EL (cell line): ENCODE measurements around the gene LENG8.
"Not testable (repeated sequence)": the region's sequence is repeated elsewhere in the genome, so short reads cannot be mapped to it uniquely, and the experiment has no call there.

Experiments
- DNase-seq: peaks from one replicate; pipeline ENCODE4 v3.0.0-alpha.2; 2016

LENG8 gene

DNA sequence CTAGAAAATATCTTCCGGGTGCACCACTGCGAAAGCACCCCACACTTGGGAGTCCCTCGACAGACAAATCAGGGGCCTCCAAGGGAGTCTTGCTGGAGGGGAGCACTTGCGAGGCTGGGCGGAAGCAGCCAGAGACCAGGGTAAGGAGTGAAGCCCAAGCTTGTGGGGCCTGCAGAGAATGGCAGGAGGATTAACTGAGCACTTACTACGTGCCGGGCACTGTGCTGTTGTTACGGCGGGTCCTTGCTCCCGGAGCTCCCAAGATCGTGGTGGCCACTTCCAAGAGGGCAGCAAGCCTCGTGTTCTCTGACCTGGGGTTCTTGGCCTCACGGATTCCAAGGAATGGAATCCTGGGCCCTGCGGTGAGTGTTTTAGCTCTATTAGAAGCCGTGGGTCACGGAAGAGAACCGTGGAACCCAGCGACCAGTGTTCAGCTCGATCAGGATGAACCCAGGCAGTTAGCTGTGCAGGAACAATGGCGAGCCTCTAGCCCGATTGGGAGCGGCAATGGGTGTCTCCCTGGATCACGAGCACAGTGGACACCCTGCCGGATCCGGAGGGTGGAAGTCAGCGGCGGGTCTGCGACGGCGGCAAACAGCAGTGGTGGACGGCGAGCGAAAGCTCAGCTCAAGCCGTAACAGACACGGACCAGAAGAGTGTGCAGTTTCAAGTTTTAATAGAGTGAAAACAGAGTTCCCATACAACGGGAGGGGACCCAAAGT is 24.2 kb upstream of the LENG8 start:
- no peak for DNase-seq

DNA sequence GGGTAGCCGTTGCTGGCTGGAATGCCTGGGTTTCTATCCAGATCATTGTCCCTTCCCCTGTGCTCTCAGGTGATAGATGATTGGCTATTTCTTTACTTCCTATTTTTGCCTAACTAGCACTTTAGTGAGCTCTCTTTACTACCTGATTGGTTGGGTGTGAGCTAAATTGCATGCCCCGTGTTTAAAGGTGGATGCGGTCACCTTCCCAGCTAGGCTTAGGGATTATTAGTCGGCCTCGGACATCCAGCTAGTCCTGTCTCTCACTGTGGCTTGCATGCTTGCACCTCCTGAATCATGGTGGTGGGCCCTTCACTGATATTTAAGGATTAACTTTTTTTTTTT is 23.6 kb upstream of the LENG8 start:
- no peak for DNase-seq

DNA sequence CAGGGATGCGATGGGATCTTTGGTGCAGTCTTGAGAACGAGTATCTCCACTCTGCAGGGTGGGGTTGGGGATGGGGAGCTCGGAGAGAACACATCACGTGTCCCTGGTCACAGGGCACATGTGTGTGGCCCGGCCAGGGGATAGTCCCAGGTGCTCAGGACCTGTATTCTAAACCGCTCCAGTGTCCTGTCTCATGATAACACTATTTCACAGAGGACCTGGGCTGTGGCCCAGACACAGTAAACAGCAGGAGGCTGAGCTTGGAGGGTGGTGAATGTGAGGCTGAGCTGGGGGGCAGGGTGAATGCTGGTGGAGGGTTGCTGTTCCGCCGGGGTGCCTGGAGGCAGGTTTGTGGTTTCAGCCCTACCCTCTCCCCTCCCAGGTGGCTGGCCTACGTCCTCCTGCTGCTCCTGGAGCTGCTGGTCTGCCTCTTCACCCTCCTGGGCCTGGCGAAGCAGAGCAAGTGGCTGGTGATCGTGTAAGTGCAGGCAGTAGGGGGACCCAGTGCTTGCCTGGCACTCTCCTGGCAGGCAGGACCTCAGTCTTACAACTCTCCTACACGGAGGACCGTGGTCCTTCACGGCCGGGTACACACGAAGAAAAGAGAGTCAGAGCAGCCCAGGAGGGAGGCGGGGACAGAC is 22.6 kb upstream of the LENG8 start:
- DNase-seq, result no peak

DNA sequence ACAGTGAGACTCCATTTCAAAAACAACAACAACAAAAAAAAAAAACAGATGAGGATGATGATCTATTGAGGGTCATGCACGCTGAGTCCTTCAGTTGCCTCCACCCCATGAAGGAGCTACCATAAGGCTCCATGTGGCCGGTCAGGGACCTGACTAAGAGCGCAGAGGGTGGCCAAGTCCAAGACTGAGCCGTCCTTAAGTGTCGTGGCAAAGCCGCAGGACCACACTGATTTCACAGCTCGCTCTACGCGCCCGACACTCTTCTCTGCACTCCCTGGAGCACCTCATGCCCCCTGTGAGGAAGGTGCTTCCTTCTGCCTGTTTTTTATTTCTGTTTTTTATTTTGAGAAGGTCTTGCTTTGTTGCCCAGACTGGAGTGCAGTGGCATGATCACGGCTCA is 21.4 kb upstream of the LENG8 start:
- no peak for DNase-seq

DNA sequence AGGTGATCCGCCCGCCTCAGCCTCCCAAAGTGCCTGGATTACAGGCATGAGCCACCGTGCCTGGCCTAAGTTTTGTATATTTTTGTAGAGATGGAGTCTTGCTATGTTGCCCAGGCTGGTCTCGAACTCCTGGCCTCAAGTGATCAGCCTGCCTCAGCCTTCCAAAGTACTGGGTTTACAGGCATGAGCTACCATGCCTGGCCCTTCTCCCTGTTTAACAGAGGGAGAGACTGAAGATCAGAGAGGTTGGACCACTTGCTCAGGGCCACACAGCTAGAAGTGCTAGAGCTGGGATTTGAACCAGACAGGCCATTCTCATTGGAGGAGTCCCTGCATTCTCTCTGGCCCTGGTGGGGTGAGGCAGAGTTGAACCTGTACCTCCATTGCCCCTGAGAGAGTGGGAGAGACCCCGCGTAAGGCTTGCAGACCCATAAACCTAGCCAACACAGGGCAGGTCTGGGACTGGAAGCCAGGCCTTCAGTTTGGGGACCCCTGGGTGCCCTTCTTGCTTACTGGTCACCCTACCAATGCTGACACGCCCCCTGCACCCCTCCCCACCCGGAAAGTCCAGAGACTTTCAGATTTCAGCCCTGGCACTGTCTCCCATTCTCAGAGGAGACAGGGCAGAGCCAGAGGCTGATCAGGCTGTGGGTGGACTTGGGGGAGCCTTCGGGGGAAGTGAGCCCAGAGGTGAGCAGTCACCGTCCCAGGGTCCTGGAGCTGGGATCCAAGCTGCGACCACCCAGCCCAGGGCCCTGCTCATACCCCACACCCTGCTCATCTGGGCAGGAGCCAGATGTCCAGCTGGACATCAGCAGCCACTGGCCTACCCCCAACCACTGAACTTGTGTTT is 20.4 kb upstream of the LENG8 start:
- DNase-seq, result no peak

DNA sequence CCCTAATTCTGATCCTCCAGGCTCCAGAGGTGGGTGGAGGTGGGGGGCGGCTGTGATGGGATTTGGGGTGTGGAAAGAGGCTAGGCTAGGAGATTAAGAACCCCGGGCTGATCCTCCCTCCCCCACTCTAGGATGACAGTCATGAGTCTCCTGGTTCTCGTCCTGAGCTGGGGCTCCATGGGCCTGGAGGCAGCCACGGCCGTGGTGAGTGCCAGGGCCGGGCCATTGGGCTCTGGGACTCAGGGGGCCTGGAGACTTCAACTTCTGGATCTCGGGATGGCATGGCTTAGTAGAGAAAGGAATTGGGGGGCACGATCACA is 19.9 kb upstream of the LENG8 start:
- no peak for DNase-seq

DNA sequence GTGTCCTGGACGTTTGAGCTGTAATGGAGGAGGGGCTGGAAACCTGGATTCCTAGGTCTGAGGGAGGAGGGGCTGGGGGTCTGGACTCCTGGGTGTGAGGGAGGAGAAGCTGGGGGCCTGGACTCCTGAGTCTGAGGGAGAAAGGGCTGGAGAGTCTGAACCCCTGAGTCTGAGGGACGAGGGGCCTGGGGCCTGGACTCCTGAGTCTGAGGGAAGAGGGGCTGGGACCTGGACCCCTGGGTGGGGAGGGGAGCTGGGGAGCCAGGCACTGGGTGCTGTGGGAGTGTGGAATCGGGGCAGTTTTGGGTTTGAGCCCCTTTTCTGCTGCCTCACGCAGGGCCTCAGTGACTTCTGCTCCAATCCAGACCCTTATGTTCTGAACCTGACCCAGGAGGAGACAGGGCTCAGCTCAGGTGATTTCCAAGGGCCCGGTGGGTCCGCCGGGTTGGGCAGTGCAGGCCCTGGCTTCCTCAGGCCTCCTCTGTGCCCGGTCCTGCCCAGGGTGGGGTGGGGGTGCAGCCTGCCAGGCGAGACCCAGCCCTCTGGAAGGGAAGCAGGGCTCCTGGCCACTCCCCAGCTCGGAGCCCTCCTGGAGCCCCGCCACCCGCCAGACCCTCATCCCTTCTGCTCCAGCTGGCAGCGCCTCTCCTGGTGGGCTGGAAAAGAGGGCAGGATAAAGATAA is 19.3 kb upstream of the LENG8 start:
- no peak for DNase-seq

DNA sequence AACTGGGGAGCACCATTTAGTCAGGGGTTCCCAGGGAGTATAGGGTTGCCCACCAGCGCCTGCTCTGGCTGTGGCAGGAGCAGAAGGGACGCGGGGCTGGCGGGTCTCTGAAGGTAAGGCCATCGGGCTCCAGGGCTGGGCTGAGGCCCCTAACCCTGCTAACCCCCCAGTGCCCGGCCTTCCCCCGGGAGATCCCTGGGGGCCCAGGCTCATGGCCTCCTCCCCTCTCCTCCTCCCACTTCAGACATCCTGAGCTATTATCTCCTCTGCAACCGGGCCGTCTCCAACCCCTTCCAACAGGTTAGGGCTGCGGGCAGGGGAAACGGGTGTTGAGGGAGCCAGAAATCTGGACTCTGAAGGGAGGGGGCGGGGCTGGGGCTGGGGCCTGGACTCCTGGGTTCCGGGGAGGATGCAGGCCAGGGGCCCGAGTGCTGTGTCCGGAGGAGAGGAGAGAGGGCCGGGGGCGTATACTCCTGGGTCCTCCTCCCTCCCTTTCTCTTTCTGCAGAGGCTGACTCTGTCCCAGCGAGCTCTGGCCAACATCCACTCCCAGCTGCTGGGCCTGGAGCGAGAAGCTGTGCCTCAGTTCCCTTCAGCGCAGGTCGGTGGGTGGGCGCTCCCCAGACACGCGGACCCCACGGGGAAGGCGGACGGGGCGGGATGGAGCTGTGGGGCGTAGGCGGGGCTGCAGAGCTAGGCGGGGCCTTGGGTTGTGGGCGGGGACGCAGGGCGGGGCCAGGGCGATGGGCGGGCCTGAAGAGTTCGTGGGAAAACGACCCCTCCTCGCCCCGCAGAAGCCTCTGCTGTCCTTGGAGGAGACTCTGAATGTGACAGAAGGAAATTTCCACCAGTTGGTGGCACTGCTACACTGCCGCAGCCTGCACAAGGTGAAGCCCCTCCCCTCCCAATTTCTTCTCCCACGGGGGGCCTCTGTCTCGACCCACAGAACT is 18.4 kb upstream of the LENG8 start:
- peak; percentile 25 for DNase-seq

DNA sequence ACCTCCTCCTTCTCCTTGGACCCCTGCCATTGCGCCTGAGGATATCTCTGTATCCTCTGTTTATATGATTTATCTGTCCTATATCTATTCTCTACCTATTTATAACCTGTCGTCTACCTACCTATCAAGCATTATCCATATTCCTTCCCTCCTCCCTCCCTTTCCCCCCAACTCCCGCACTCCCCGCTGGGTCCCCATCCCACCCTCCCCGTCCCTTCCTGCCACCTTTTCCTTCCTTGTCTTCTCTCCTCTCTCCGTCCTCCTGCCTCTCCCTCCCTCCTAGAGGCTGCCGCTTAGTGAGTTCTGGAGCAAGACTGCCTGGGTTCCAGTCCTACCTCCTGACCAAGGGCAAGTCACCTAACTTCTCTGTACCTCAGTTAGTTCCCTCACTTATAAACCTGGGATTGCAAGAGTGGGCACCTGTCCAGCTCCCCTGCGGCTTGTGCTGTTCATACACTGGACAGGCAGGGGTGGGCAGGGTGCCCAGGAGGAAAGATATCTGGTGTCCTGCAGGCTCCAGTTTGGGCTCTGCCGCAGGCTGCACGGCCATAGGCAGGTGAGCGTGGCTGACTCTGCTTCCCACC is 17.7 kb upstream of the LENG8 start:
- DNase-seq, result no peak

DNA sequence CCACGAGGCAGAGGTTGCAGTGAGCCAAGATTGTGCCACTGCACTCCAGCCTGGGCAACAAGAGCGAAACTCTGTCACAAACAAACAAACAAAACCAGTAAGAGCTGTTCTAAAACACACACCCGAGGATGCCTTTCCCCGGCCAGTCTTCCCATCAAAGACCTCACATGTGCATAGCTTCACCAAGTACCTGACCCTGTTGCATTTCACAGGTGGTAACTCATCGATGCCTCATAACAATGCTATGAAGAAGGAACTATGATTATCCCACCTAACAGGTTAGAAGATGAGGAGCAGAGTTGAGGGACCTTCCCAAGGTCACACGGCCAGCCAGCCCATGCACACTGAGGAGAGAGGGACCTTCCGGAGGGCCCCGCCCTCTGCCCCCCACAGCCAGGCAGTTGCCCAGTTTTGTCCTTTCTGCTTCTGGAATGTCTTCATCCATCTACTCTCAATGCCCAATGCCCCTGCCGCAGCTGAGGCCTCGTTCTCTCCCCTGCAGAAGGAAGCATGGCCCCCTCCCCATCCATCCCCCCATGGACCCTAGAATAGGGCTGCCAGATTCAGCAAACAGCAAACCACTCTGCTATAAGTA is 16.8 kb upstream of the LENG8 start:
- DNase-seq, result no peak

DNA sequence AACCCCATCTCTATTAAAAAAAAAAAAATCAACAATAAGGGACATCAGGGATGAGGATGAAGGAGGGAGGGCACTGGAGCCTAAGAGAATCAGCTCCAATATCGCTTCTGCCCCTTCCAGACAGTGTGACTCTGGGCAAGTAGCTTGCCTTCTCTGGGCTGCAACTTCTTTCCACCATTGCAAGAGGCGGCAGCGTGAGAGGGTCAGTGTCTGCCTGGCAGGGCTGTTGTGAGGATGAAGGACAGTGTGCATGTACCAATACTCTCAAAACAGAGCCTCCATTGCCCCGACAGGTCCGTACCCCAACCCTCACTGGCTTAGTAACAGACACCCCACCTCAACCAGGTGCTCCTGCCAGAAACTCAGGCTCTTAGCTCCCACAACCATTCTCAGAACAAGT is 15.3 kb upstream of the LENG8 start:
- DNase-seq, result no peak

DNA sequence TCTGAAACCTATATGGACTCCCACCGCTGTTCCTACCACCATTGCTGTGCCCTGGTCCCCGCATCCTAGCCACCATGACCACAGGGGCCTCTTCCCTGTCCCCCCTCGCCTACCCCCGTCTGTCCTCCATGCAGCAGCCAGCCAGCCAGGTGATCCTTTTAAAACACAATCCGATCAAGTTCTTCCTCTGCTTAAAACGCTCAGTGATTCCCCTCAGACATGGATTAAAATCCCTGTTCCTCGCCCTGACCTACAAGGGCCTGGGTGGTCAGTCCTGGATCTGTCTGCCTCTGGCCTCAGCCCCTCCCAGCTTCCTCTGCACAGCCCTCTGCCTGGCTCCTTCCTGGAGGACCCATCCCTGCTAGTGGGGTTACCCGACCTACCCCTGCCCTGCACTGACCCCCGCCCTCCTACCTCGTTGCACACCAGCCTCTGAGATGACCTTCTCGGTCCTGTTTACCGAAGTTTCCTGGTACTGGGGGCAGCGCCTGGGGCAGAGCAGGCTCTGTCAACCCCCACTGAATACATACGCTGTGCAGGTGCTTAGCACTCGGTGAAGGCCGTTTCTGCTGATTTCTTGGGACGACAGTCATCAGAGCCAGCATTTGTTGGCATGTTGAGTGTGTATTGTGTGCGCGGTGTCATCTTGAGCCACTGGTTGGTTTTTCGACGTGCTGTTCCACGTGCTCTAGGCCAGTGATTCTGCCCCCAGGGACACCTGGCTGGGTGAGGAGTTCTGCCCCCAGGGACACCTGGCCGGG is 14.7 kb upstream of the LENG8 start:
- DNase-seq, result no peak

DNA sequence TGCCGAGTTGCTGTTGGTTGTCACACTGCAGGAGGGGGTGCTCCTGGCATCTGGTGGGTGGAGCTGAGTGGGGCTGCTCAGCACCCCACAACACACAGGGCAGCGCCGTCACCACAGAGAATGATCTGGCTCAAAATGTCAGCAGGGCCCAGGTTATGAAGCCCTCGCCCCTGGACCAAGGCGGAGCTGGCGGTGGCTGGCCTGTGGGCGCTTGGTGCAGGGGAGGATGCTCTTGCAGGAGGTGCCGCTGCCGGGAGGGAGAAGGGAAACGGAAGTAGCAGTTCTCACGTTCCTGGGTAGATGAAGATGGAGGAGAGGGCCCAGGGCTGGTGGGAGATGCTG is 14.2 kb upstream of the LENG8 start:
- DNase-seq, result no peak

DNA sequence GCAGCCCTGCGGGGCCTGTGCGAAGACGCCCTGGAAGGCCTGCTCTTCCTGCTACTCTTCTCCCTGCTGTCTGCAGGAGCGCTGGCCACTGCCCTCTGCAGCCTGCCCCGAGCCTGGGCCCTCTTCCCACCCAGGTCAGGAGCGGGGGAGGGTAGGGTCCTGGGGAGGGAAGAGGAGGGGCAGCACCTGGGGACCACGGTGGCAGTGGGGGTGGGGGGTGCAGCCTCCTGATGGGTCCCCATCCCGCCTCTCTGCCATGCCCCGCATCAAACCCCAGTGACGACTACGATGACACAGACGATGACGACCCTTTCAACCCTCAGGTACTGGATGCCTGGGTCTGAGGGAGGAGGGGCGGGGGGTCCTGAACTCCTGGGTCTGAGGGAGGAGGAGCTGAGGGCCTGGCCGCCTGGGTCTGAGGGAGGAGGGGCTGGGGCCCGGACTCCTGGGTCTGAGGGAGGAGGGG is 13.4 kb upstream of the LENG8 start:
- no peak for DNase-seq

DNA sequence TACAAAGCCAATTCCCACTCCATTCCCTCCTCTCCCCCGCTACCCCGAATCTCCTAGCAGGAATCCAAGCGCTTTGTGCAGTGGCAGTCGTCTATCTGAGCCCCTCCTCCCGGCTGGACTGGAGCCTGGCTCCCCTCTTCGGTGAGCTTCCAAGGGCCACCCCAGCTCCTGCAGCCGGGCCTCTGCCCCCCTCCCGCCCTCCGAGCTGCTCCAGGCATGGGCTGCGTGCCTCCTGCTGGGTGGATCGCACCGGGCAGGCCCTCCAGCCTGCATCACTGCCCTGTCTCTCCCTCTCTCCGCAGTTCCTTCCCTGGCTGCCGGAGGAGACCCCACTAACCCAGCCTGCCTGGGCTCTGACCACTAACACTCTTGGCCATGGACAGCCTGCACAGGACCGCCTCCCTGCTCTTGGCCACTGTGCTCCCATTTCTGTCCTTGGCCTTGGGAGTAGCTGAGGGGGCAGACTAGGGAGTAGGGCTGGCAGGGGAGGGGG is 12.9 kb upstream of the LENG8 start:
- DNase-seq, result no peak

DNA sequence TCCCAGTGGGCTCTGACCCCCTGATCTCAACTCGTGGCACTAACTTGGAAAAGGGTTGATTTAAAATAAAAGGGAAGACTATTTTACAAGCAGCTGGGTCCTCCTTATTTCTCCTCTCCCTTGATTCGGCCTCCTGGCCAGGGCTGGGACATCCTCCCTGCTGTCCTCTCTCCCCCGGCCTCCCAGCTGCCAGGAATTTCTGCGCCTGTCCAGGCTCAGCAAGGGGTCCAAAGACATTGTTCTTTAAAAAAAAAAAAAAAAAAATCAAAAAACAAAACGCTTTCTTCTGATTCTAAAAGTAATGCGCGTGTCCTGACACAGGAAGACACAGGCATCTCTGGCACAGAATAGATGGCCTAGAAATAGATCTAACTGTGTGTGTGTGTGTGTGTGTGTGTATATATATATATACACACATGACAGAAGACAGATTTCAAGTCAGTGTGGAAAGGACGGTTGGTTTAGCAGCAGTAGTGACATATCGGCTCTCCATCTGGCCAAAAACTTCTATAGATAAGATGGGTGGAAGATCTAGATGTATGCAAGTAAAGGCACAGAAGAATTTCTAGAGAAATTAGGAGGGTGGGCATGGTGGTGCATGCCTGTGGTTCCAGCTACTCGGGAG is 12.3 kb upstream of the LENG8 start:
- DNase-seq, result no peak

DNA sequence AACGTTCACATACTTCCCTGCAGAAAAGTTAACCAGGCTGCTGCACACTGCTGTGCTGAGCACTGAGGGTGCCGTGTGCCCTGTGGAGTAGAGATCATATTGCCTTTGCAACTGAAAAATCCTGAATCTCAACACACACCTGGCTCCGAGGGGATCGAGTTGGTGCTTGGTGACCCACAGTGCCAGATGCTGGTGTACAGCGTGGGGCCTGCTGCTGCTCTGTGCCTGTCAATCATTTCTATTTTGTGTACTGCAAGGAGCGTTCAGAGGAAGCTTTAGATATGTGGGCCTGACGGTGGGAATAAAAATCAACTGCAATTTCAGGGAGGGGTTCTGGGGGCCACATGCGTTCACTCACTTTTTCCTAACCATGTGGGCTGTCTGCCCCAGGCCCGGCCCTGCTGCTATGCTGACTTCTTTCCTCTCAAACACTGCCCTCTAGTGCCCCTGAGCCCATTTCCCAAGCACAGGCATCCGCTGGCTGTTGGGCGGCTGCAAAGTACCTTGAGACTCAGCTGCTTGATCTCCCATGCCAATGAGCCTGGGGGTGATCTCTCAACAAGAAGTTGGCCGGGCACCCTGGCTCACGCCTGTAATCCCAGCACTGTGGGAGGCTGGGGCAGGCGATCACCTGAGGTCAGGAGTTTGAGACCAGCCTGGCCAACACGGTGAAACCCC is 9.7 kb upstream of the LENG8 start:
- DNase-seq, result no peak

DNA sequence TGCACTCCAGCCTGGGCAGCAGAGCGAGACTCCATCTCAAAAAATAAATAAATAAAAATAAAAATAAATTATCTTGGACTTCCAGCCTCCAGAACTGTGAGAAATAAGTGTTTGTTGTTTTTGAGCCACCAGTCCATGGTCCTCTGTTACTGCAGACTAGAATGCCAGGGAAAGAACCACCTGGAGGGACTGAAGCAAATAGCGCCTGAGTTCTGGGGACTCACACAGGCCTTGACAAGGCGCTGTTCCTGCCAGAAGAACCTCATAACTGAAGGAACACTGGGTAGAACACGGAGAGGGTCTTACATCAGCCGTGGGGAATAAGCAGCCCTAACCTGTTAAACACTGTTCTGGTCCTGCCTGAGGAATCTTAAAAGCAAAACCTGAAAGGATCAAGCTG is 8.4 kb upstream of the LENG8 start:
- DNase-seq, result no peak

DNA sequence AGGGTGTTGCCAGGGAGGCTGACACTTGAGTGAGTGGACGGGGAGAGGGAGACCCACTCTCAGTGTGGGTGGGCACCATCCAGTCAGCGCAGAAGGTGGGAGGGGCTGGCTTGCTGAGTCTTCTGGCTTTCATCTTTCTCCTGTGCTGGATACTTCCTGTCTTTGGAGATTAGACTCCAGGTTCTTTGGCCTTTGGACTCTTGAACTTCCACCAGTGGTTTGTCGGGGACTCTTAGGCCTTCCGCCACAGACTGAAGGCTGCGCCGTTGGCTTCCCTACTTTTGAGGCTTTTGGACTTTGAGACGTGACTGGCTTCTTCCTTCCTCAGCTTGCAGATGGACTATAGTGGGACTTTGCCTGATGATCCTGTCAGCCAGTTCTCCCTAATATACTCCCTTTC is 4.3 kb upstream of the LENG8 start:
- DNase-seq, result no peak

DNA sequence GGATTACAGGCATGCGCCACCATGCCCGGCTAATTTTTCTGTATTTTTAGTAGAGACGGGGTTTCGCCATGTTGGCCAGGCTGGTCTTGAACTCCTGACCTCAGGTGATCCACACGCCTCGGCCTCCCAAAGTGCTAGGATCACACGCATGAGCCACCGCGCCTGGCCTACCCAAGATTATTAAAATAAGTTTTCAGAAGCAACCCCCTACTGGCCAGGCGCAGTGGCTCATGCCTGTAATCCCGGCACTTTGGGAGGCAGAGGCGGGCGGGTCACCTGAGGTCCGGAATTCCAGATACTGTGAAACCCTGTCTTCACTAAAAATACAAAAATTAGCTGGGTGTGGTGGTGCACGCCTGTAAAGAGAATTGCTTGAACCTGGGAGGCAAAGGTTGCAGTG is 2.6 kb upstream of the LENG8 start:
- DNase-seq, result not testable (repeated sequence)
